CD4-positive, alpha-beta T cell (primary cell): ENCODE measurements around the gene SCLT1. TPM values are rescaled to one million over a fixed set of nuclear protein-coding genes. Genes with fewer than 3 reads are reported as not detected.

ENCODE experiments used
- ATAC-seq: fragments of 200-7000 bp; cut with Tn5 transposase; one replicate; pipeline ENCODE4 v1.10.0; 2022; ENCODE audit warnings: mild to moderate bottlenecking; ENCODE audit not compliant: poor library complexity
- CTCF ChIA-PET: fragments of 350-600 bp; sonication (Branson Sonifier 250); formaldehyde crosslinking; loops from one replicate; lab custom pipeline; 2021; ENCODE audit warnings: antibody characterized with exemption, inconsistent platforms; lab: Charles Lee
- POLR2A ChIA-PET: fragments of 350-600 bp; sonication (Branson Sonifier 250); formaldehyde crosslinking; loops from one replicate; lab custom pipeline; 2021; ENCODE audit warnings: antibody characterized with exemption, inconsistent platforms; lab: Charles Lee
- DNase-seq, 14 experiments: peaks; one replicate each; pipeline ENCODE4 v3.0.0-alpha.2; 2013 to 2020; ENCODE audit warnings: mixed read lengths in 2 of 14
- H3K27ac ChIP-seq, 2 donors: one replicate each; pipeline versions ENCODE4 v1.5.1 to v1.7.0; 2013; ENCODE audit warnings: low read length in 2 of 2, low read depth in 1 of 2, mild to moderate bottlenecking in 1 of 2
- H3K27me3 ChIP-seq, 2 experiments: 1 replicate in 1 of 2; 2 replicates in 1 of 2; pipeline versions ENCODE4 v1.6.1 to v1.7.0; 2013; ENCODE audit warnings: low read length in 2 of 2, control low read depth in 1 of 2, mild to moderate bottlenecking in 1 of 2, moderate library complexity in 1 of 2; ENCODE audit not compliant: insufficient read depth in 2 of 2, control insufficient read depth in 1 of 2
- H3K36me3 ChIP-seq: one replicate; pipeline ENCODE4 v1.6.1; 2013; ENCODE audit warnings: low read length, control low read depth; ENCODE audit not compliant: insufficient read depth
- H3K4me1 ChIP-seq: one replicate; pipeline ENCODE4 v1.6.1; 2013; ENCODE audit warnings: low read length, control low read depth; ENCODE audit not compliant: insufficient read depth
- H3K4me3 ChIP-seq: one replicate; pipeline ENCODE4 v1.5.1; 2013; ENCODE audit warnings: mild to moderate bottlenecking, low read length, moderate library complexity
- H3K9me3 ChIP-seq, 2 experiments: 1 replicate in 1 of 2; 2 replicates in 1 of 2; pipeline versions ENCODE4 v1.6.1 to v1.7.0; 2013; ENCODE audit warnings: low read length in 2 of 2, mild to moderate bottlenecking in 2 of 2, control low read depth in 1 of 2, moderate library complexity in 1 of 2; ENCODE audit not compliant: control insufficient read depth in 1 of 2, insufficient read depth in 1 of 2
- H3K27ac Mint-ChIP-seq: one replicate; pipeline ENCODE4 v1.8.0; 2020; ENCODE audit warnings: mixed read lengths
- H3K27me3 Mint-ChIP-seq: one replicate; pipeline ENCODE4 v1.8.0; 2021; ENCODE audit warnings: mixed read lengths
- H3K36me3 Mint-ChIP-seq: one replicate; pipeline ENCODE4 v1.8.0; 2021; ENCODE audit warnings: low read depth, mixed read lengths
- H3K4me1 Mint-ChIP-seq: one replicate; pipeline ENCODE4 v1.8.0; 2021; ENCODE audit warnings: low read depth, mixed read lengths
- H3K4me3 Mint-ChIP-seq: one replicate; pipeline ENCODE4 v1.8.0; 2020; ENCODE audit warnings: mild to moderate bottlenecking, mixed read lengths
- H3K9me3 Mint-ChIP-seq: one replicate; pipeline ENCODE4 v1.8.0; 2020; ENCODE audit warnings: mixed read lengths
- intact Hi-C, 2 experiments: fragments of 100-400 bp; cut with DNase I in 1 of 2; cut with micrococcal nuclease in 1 of 2; formaldehyde crosslinking; loops; one replicate each; pipeline versions ENCODE4 v1.15.1 to v1.9.0; 2023 to 2025; cut with DNase I, micrococcal nuclease
- total RNA-seq, 174 experiments: library from RNA in 2 of 174; stranded (reverse) in 2 of 174; gene quantifications; one replicate each; pipeline ENCODE4 v1.2.3 and lab custom pipeline; 2021 to 2026
- TF ChIP-seq, protein P1 (sequence below): fragments of 200-600 bp; IDR thresholded peaks from one replicate; pipeline ENCODE4 v1.8.0; 2022; ENCODE audit warnings: antibody characterized with exemption, mild to moderate bottlenecking

SCLT1 gene
- total RNA-seq, 2 experiments from 2014 or later: 21.8 to 21.9 TPM

DNA sequence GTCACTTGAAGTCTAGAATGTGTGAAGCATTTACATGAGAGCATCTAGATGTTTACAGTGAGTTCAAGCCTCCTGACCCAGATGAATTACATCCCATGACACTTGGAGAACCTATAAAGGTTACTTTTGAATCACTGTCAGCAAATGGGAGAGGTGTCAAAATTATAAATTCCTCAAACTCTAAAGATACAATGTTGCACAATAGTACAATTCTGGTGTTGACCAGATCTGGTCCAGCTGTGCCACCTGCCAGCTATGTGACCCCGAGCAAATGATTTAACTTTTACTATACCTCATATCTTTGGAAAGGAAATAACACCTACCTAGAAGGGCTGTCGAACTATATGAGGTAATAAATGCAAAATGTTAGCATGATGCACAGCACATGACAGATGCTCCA is 214.1 kb downstream of the SCLT1 start:
- Histone ChIP-seq H3K4me1 (no peaks in the 10 kb centered on the region), H3K27me3 (no peaks in the 10 kb centered on the region), H3K36me3 (peaks cover 5% of the 10 kb centered on the region), H3K27ac (no peak overlapping the region), H3K4me3 (no peak overlapping the region), H3K9me3 (no peaks in the 10 kb centered on the region)
- CTCF ChIA-PET: no interaction called here
- no peaks in the 10 kb centered on the region for H3K9me3 Mint-ChIP-seq
- POLR2A ChIA-PET: no interaction called here
- intact Hi-C loops: no loop called here
- DNase-seq: no peak
- H3K27me3 Mint-ChIP-seq: no peaks in the 10 kb centered on the region
- no peaks in the 10 kb centered on the region for H3K4me1 Mint-ChIP-seq
- TF ChIP-seq, protein P1, sequence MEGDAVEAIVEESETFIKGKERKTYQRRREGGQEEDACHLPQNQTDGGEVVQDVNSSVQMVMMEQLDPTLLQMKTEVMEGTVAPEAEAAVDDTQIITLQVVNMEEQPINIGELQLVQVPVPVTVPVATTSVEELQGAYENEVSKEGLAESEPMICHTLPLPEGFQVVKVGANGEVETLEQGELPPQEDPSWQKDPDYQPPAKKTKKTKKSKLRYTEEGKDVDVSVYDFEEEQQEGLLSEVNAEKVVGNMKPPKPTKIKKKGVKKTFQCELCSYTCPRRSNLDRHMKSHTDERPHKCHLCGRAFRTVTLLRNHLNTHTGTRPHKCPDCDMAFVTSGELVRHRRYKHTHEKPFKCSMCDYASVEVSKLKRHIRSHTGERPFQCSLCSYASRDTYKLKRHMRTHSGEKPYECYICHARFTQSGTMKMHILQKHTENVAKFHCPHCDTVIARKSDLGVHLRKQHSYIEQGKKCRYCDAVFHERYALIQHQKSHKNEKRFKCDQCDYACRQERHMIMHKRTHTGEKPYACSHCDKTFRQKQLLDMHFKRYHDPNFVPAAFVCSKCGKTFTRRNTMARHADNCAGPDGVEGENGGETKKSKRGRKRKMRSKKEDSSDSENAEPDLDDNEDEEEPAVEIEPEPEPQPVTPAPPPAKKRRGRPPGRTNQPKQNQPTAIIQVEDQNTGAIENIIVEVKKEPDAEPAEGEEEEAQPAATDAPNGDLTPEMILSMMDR: no peak
- no peak overlapping the region for H3K4me3 Mint-ChIP-seq
- H3K27ac Mint-ChIP-seq: no peak overlapping the region
- ATAC-seq: no peak
- peaks cover 17% of the 10 kb centered on the region for H3K36me3 Mint-ChIP-seq

DNA sequence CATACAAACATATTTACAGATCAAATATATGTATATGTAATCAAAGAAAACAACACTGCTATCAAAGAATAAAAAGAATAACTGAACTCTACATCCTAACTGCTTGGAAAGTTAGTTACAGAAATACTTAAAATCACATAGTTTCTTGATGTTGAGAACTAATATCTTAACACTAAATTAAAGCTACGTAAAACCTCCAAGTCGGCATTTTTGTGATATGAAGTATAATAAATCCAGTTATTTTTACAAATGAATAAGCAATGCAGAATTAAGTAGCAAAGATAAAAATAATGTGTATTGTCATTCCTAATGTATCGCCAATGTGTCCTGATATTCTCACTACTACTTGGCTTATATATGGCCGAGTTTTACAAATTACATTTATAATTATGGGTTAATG is 215.4 kb downstream of the SCLT1 start:
- H3K4me1 ChIP-seq: no peaks in the 10 kb centered on the region
- H3K27me3 ChIP-seq: no peaks in the 10 kb centered on the region
- TF ChIP-seq, protein P1: no peak
- DNase-seq (no peak), ATAC-seq (no peak)
- Mint-ChIP-seq H3K36me3 (peaks cover 27% of the 10 kb centered on the region), H3K27ac (no peak overlapping the region), H3K9me3 (no peaks in the 10 kb centered on the region), H3K27me3 (no peaks in the 10 kb centered on the region), H3K4me3 (no peak overlapping the region), H3K4me1 (no peaks in the 10 kb centered on the region)
- ChIA-PET POLR2A (no interaction called here), CTCF (no interaction called here)
- no peaks in the 10 kb centered on the region for H3K9me3 ChIP-seq
- H3K27ac ChIP-seq: no peak overlapping the region
- no peak overlapping the region for H3K4me3 ChIP-seq
- peaks cover 12% of the 10 kb centered on the region for H3K36me3 ChIP-seq
- intact Hi-C loops: no loop called here

DNA sequence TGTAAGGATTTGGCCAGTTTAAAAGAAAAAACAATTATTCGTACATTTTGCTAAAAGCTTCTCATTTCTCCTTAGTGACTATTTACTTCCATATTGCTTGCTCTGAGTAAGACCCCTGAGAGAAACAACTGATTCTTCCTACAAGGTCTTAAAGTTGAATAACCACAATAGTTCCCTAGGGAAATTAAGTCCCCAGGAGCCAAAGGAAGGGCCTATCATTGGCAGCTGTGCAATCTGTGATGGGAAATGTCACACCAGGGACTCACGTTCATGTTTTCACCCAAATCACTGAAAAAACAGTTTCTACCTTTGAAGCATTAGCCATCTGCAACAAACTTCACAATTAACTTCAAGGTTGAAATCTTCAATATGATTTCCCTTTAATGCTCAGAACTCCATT is 217.1 kb downstream of the SCLT1 start:
- no peaks in the 10 kb centered on the region for H3K27me3 ChIP-seq
- TF ChIP-seq, protein P1: no peak
- no peak overlapping the region for H3K4me3 ChIP-seq
- no peaks in the 10 kb centered on the region for H3K4me1 ChIP-seq
- Mint-ChIP-seq H3K27ac (no peak overlapping the region), H3K9me3 (no peaks in the 10 kb centered on the region), H3K4me3 (no peak overlapping the region), H3K27me3 (no peaks in the 10 kb centered on the region), H3K4me1 (peaks cover 3% of the 10 kb centered on the region), H3K36me3 (peaks cover 39% of the 10 kb centered on the region)
- H3K9me3 ChIP-seq: no peaks in the 10 kb centered on the region
- DNase-seq (no peak), ATAC-seq (no peak)
- peaks cover 30% of the 10 kb centered on the region for H3K36me3 ChIP-seq
- intact Hi-C loops: no loop called here
- ChIA-PET CTCF (no interaction called here), POLR2A (no interaction called here)
- no peak overlapping the region for H3K27ac ChIP-seq
